ENCODE results near the gene PMEPA1.
A peak's percentile ranks its signal among the peaks of the same experiment; 100 is the strongest.

The PMEPA1 gene

GRCh38 chr20:57716901-57717300 is 7.1 kb upstream of the PMEPA1 start:
- Histone ChIP-seq H3K4me1 (ENCODE audit: control insufficient read depth in 1 of 2, insufficient read depth in 2 of 2, low read length in 2 of 2) (peaks cover 0 to 27% of the 10 kb centered on the region in 2 donors), H3K27ac (ENCODE audit: low read length) (no peak overlapping the region), H3K4me3 (ENCODE audit: low read depth in 1 of 2, low read length in 2 of 2) (no peak overlapping the region)

GRCh38 chr20:57716202-57716601 is 6.4 kb upstream of the PMEPA1 start:
- Histone ChIP-seq H3K36me3 (ENCODE audit: control insufficient read depth in 1 of 2, insufficient read depth in 2 of 2, low read length in 2 of 2) (no peaks in the 10 kb centered on the region), H3K27me3 (ENCODE audit: low read depth, low read length) (no peaks in the 10 kb centered on the region), H3K27ac (ENCODE audit: low read length) (no peak overlapping the region), H3K4me3 (ENCODE audit: low read depth in 1 of 2, low read length in 2 of 2) (no peak overlapping the region), H3K9me3 (ENCODE audit: control insufficient read depth in 1 of 2, low read length in 2 of 2) (no peaks in the 10 kb centered on the region), H3K4me1 (ENCODE audit: control insufficient read depth in 1 of 2, insufficient read depth in 2 of 2, low read length in 2 of 2) (peaks cover 0 to 30% of the 10 kb centered on the region in 2 donors)

More at GRCh38 chr20:57716901-57717300, 7.1 kb upstream of the PMEPA1 start:
- Histone ChIP-seq H3K36me3 (ENCODE audit: control insufficient read depth in 1 of 2, insufficient read depth in 2 of 2, low read length in 2 of 2) (no peaks in the 10 kb centered on the region), H3K9me3 (ENCODE audit: control insufficient read depth in 1 of 2, low read length in 2 of 2) (no peaks in the 10 kb centered on the region), H3K27me3 (ENCODE audit: low read depth, low read length) (no peaks in the 10 kb centered on the region)

DNA sequence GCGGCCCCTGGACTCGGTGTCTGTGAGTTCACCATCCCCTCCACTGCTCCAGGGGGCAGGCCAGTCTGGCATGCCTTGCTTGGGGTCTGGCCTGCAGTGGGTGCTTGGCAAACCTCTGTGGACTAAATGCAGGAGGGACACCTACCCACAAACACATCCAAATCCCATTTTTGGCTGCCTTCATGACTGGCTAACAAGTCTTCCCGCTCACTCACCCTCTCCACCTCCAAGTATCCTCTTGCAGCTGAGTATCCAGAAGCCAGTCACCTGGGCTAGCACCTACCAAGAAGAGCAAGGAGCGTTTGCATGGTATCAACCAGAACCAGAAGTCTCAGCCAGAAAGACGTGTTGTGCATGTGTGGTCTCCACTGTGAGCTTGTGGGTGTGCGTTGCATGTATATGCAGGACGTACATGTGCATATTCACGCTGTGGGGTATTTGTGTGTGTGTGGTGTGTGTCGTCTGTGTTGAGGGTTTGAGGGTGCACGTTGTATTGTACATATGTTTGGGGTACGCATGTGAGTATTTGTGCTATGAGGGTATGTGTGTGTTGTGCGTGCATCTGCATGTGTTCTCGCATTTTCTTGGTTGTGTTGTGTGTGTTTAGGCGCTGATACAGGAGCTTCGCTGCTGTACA is 5.6 kb upstream of the PMEPA1 start:
- H3K27me3 ChIP-seq (ENCODE audit: low read depth, low read length) = no peaks in the 10 kb centered on the region
- H3K4me3 ChIP-seq (ENCODE audit: low read depth in 1 of 2, low read length in 2 of 2) = no peak overlapping the region
- H3K27ac ChIP-seq (ENCODE audit: low read length) = no peak overlapping the region
- peaks cover 0 to 32% of the 10 kb centered on the region in 2 donors for H3K4me1 ChIP-seq (ENCODE audit: control insufficient read depth in 1 of 2, insufficient read depth in 2 of 2, low read length in 2 of 2)
- no peaks in the 10 kb centered on the region for H3K9me3 ChIP-seq (ENCODE audit: control insufficient read depth in 1 of 2, low read length in 2 of 2)
- H3K36me3 ChIP-seq (ENCODE audit: control insufficient read depth in 1 of 2, insufficient read depth in 2 of 2, low read length in 2 of 2) = no peaks in the 10 kb centered on the region

GRCh38 chr20:57714409-57715267 is 4.8 kb upstream of the PMEPA1 start:
- H3K4me3 ChIP-seq (ENCODE audit: low read depth in 1 of 2, low read length in 2 of 2) = no peak overlapping the region
- H3K36me3 ChIP-seq (ENCODE audit: control insufficient read depth in 1 of 2, insufficient read depth in 2 of 2, low read length in 2 of 2) = no peaks in the 10 kb centered on the region
- H3K9me3 ChIP-seq (ENCODE audit: control insufficient read depth in 1 of 2, low read length in 2 of 2) = no peaks in the 10 kb centered on the region
- H3K4me1 ChIP-seq (ENCODE audit: control insufficient read depth in 1 of 2, insufficient read depth in 2 of 2, low read length in 2 of 2) = peaks cover 0 to 32% of the 10 kb centered on the region in 2 donors
- no peak overlapping the region for H3K27ac ChIP-seq (ENCODE audit: low read length)
- no peaks in the 10 kb centered on the region for H3K27me3 ChIP-seq (ENCODE audit: low read depth, low read length)

- H3K9me3 ChIP-seq (ENCODE audit: control insufficient read depth in 1 of 2, low read length in 2 of 2) = no peaks in the 10 kb centered on the region
- H3K27me3 ChIP-seq (ENCODE audit: low read depth, low read length) = no peaks in the 10 kb centered on the region
- H3K4me3 ChIP-seq (ENCODE audit: low read depth in 1 of 2, low read length in 2 of 2) = no peak overlapping the region
- no peak overlapping the region for H3K27ac ChIP-seq (ENCODE audit: low read length)
- H3K36me3 ChIP-seq (ENCODE audit: control insufficient read depth in 1 of 2, insufficient read depth in 2 of 2, low read length in 2 of 2) = no peaks in the 10 kb centered on the region
- peaks cover 0 to 27% of the 10 kb centered on the region in 2 donors for H3K4me1 ChIP-seq (ENCODE audit: control insufficient read depth in 1 of 2, insufficient read depth in 2 of 2, low read length in 2 of 2)
Observed at GRCh38 chr20:57713951-57714350, 4.1 kb upstream of the PMEPA1 start.

GRCh38 chr20:57713505-57713903 is 3.7 kb upstream of the PMEPA1 start:
- H3K36me3 ChIP-seq (ENCODE audit: control insufficient read depth in 1 of 2, insufficient read depth in 2 of 2, low read length in 2 of 2) = no peaks in the 10 kb centered on the region
- H3K4me1 ChIP-seq (ENCODE audit: control insufficient read depth in 1 of 2, insufficient read depth in 2 of 2, low read length in 2 of 2) = peaks cover under 1 to 22% of the 10 kb centered on the region in 2 donors
- no peak overlapping the region for H3K4me3 ChIP-seq (ENCODE audit: low read depth in 1 of 2, low read length in 2 of 2)
- no peak overlapping the region for H3K27ac ChIP-seq (ENCODE audit: low read length)
- H3K27me3 ChIP-seq (ENCODE audit: low read depth, low read length) = peaks cover under 1% of the 10 kb centered on the region
- H3K9me3 ChIP-seq (ENCODE audit: control insufficient read depth in 1 of 2, low read length in 2 of 2) = no peaks in the 10 kb centered on the region

- no peaks in the 10 kb centered on the region for H3K36me3 ChIP-seq (ENCODE audit: control insufficient read depth in 1 of 2, insufficient read depth in 2 of 2, low read length in 2 of 2)
- peaks cover 3 to 23% of the 10 kb centered on the region in 2 donors for H3K4me1 ChIP-seq (ENCODE audit: control insufficient read depth in 1 of 2, insufficient read depth in 2 of 2, low read length in 2 of 2)
- no peak overlapping the region for H3K27ac ChIP-seq (ENCODE audit: low read length)
- no peaks in the 10 kb centered on the region for H3K9me3 ChIP-seq (ENCODE audit: control insufficient read depth in 1 of 2, low read length in 2 of 2)
- H3K4me3 ChIP-seq (ENCODE audit: low read depth in 1 of 2, low read length in 2 of 2) = no peak overlapping the region
- peaks cover 3% of the 10 kb centered on the region for H3K27me3 ChIP-seq (ENCODE audit: low read depth, low read length)
Observed at GRCh38 chr20:57712851-57713504, 3.2 kb upstream of the PMEPA1 start.

GRCh38 chr20:57712341-57712740 is 2.5 kb upstream of the PMEPA1 start:
- no peaks in the 10 kb centered on the region for H3K9me3 ChIP-seq (ENCODE audit: control insufficient read depth in 1 of 2, low read length in 2 of 2)
- no peak overlapping the region for H3K4me3 ChIP-seq (ENCODE audit: low read depth in 1 of 2, low read length in 2 of 2)
- H3K36me3 ChIP-seq (ENCODE audit: control insufficient read depth in 1 of 2, insufficient read depth in 2 of 2, low read length in 2 of 2) = no peaks in the 10 kb centered on the region
- peaks cover 3 to 26% of the 10 kb centered on the region in 2 donors for H3K4me1 ChIP-seq (ENCODE audit: control insufficient read depth in 1 of 2, insufficient read depth in 2 of 2, low read length in 2 of 2)
- H3K27me3 ChIP-seq (ENCODE audit: low read depth, low read length) = peaks cover 3% of the 10 kb centered on the region
- H3K27ac ChIP-seq (ENCODE audit: low read length) = no peak overlapping the region

- H3K4me1 ChIP-seq (ENCODE audit: control insufficient read depth in 1 of 2, insufficient read depth in 2 of 2, low read length in 2 of 2) = peaks cover 3 to 22% of the 10 kb centered on the region in 2 donors
- H3K27ac ChIP-seq (ENCODE audit: low read length) = no peak overlapping the region
- no peaks in the 10 kb centered on the region for H3K9me3 ChIP-seq (ENCODE audit: control insufficient read depth in 1 of 2, low read length in 2 of 2)
- no peaks in the 10 kb centered on the region for H3K36me3 ChIP-seq (ENCODE audit: control insufficient read depth in 1 of 2, insufficient read depth in 2 of 2, low read length in 2 of 2)
- H3K27me3 ChIP-seq (ENCODE audit: low read depth, low read length) = peaks cover 3% of the 10 kb centered on the region
- no peak overlapping the region for H3K4me3 ChIP-seq (ENCODE audit: low read depth in 1 of 2, low read length in 2 of 2)
Observed at GRCh38 chr20:57711826-57712225, 2.0 kb upstream of the PMEPA1 start.

DNA sequence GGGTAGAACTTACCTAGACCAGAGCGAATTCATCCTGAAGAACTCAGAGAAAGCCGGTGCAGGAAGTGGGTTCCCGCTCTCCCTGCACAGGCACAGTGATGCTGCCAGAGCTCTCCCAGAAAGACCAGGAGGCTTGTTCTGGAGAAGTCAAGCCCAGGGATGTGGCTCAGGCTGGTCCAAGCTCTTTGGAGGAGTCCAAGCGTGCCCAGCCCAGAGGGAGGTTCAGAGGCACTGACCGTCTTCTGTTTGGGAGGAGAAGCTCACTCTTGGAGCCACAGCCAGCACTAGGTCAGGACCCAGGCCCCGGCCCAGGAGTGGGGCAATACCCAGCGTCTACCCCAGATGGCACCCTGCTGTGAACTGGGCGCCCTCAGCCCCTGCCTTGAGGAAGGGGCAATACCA is 1.5 kb upstream of the PMEPA1 start:
- H3K27me3 ChIP-seq (ENCODE audit: low read depth, low read length) = peaks cover 3% of the 10 kb centered on the region
- peaks cover 3 to 18% of the 10 kb centered on the region in 2 donors for H3K4me1 ChIP-seq (ENCODE audit: control insufficient read depth in 1 of 2, insufficient read depth in 2 of 2, low read length in 2 of 2)
- no peaks in the 10 kb centered on the region for H3K36me3 ChIP-seq (ENCODE audit: control insufficient read depth in 1 of 2, insufficient read depth in 2 of 2, low read length in 2 of 2)
- peak overlapping the region; percentile 75 for H3K27ac ChIP-seq (ENCODE audit: low read length)
- no peaks in the 10 kb centered on the region for H3K9me3 ChIP-seq (ENCODE audit: control insufficient read depth in 1 of 2, low read length in 2 of 2)
- H3K4me3 ChIP-seq (ENCODE audit: low read depth in 1 of 2, low read length in 2 of 2) = peak overlapping the region; percentile 74 to 87

DNA sequence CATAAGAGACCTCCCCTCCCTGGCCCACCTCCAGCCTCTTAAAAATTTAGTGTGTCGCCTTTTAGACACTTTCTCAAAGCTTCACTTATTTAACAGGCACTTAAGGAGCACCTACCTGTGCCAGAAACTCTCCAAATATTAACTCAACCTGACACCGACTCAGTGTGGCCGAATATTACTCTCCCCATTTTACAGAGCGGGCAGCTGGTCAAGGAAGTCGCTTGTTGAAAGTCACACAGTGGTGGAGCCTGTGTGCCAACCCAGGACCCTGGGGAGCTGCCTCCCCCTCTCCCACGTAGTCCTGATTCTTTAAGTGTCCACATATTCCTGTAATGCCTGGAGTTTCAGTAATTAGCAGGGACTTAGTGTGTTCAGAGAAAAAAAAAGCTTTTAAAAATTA is 1.0 kb upstream of the PMEPA1 start:
- no peaks in the 10 kb centered on the region for H3K36me3 ChIP-seq (ENCODE audit: control insufficient read depth in 1 of 2, insufficient read depth in 2 of 2, low read length in 2 of 2)
- H3K9me3 ChIP-seq (ENCODE audit: control insufficient read depth in 1 of 2, low read length in 2 of 2) = no peaks in the 10 kb centered on the region
- H3K4me3 ChIP-seq (ENCODE audit: low read depth in 1 of 2, low read length in 2 of 2) = peak overlapping the region; percentile 74 to 87
- peaks cover 3% of the 10 kb centered on the region for H3K27me3 ChIP-seq (ENCODE audit: low read depth, low read length)
- peak overlapping the region; percentile 75 for H3K27ac ChIP-seq (ENCODE audit: low read length)
- peaks cover 3 to 13% of the 10 kb centered on the region in 2 donors for H3K4me1 ChIP-seq (ENCODE audit: control insufficient read depth in 1 of 2, insufficient read depth in 2 of 2, low read length in 2 of 2)
